ENCODE data around the gene TNP1.

The TNP1 gene

DNA sequence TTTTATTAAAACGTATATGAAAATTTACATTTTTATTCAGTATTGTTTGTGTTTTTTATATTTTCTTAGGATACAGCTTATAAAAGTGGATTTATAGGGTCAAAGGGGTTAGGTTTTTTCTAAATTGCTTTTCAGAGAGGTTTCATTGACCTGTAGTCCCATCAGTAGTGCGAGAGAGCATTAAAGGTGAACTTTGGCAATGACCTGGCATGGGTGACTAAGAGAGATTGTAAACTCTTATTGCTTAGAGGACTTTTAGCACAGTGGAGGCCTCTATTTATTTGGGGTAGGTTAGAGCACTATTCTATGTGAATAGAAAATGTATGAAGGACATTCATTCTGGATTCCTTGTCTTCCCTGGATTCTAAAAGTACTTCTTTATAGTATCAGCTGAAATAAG lies 16.0 kb upstream of the TNP1 start:
- TF ChIP-seq, protein P1, sequence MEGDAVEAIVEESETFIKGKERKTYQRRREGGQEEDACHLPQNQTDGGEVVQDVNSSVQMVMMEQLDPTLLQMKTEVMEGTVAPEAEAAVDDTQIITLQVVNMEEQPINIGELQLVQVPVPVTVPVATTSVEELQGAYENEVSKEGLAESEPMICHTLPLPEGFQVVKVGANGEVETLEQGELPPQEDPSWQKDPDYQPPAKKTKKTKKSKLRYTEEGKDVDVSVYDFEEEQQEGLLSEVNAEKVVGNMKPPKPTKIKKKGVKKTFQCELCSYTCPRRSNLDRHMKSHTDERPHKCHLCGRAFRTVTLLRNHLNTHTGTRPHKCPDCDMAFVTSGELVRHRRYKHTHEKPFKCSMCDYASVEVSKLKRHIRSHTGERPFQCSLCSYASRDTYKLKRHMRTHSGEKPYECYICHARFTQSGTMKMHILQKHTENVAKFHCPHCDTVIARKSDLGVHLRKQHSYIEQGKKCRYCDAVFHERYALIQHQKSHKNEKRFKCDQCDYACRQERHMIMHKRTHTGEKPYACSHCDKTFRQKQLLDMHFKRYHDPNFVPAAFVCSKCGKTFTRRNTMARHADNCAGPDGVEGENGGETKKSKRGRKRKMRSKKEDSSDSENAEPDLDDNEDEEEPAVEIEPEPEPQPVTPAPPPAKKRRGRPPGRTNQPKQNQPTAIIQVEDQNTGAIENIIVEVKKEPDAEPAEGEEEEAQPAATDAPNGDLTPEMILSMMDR (conservative IDR thresholded peaks at IDR 0.05) = no peak
- no peak for TF ChIP-seq ZFX (IDR thresholded peaks at IDR 0.05)
- H3K27ac ChIP-seq = no peak overlapping the region

DNA sequence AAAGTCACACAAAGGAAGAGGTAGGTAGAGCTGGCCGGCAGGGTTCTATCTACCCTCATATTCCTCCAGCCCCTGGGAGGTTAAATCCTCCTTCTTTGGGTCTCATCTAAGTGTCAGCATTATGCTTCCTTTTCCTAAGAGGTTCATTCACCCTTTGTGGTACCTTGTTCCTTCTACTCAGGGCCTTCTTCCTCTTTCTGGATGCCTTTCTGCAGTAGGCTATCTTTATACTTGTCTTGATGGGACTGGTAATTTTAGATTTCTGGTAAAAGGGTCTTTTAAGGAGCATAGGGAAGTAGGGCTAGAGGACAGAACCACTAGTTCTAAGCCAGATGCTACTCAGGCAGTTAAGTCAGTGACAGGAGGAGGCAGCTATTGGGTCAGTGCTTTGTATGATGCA lies 13.7 kb upstream of the TNP1 start:
- TF ChIP-seq ZFX (IDR thresholded peaks at IDR 0.05) = no peak
- TF ChIP-seq, protein P1 (conservative IDR thresholded peaks at IDR 0.05) = no peak
- H3K27ac ChIP-seq = no peak overlapping the region

DNA sequence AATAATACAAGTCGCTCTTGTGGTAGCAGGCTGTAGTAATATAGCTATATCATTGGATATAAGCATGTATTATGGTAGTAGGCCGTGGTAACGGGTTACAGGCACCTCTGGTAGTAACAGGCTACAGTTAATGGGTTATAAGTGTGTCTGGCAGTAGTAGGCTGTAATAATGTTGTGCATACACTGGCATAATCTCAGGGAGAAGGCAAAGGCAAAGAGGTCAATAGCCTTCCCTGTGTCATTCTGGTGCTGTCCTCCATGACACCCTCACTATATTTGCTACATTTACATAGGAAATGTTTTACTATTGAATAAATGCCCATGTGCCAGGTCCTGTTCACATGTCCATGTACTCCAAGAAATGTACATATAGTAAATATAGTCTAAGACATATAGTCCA lies 12.8 kb upstream of the TNP1 start:
- no peak for TF ChIP-seq ZFX (IDR thresholded peaks at IDR 0.05)
- TF ChIP-seq, protein P1 (conservative IDR thresholded peaks at IDR 0.05) = no peak
- H3K27ac ChIP-seq = no peak overlapping the region

DNA sequence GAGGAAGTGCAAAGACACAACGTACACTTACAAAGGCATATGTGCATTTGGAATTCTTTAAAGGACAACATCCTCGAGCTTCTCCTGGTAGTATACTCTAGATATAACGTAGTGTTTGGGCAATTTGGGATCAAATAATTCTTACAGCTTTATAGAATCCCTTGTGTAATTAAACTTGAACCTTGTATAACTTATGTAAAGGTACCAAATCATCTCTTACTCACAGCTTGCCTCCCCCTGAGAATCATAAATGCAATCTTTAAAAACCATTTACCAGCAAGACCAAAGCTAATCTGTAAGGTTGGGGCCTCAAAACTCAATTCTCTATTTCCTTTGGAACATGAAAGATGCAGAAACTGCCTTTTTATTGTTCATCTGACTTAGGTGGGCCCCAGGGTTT lies 12.2 kb upstream of the TNP1 start:
- no peak overlapping the region for H3K27ac ChIP-seq
- TF ChIP-seq ZFX (IDR thresholded peaks at IDR 0.05) = no peak
- TF ChIP-seq, protein P1 (conservative IDR thresholded peaks at IDR 0.05) = no peak

- H3K27ac ChIP-seq = no peak overlapping the region
- no peak for TF ChIP-seq ZFX (IDR thresholded peaks at IDR 0.05)
- TF ChIP-seq, protein P1 (conservative IDR thresholded peaks at IDR 0.05) = no peak
These were observed 11.6 kb upstream of the TNP1 start for GRCh38 chr2:216871333-216871934.

GRCh38 chr2:216870508-216871332 lies 10.9 kb upstream of the TNP1 start:
- TF ChIP-seq, protein P1 (conservative IDR thresholded peaks at IDR 0.05) = no peak
- no peak for TF ChIP-seq ZFX (IDR thresholded peaks at IDR 0.05)
- H3K27ac ChIP-seq = no peak overlapping the region

DNA sequence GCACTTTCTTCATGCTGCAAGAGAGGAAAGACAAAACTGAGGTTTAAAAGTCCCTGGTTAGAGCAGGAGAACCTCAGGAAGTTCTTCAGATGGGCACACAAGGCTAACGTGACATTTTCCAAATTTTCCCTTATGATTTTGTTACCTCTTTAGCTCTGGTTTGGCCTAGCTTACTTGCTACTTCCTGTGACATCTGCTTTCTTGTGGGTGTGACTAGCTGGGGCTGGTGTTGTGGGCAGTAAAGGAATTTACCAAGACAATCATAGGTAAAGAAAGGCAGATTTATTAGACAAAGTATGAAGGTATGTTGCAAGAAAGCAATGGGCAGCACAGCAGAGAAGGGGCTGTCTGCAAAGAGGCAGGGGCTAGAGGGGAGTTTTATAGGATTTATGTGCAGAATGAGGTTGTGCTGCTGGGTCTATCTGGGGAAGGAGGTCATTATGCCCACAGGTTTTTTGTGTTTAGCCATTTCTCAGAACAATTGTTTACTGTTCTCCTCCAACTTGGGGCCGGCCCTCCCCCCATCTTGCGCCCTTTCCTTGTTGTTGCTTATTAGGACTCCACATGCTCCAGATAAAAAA lies 6.7 kb upstream of the TNP1 start:
- no peak overlapping the region for H3K27ac ChIP-seq
- TF ChIP-seq, protein P1 (conservative IDR thresholded peaks at IDR 0.05) = no peak
- no peak for TF ChIP-seq ZFX (IDR thresholded peaks at IDR 0.05)
